HL-60 (cell line): Measurements from ENCODE around the gene KDM4F.

Experiments used
- CTCF ChIP-seq: IDR thresholded peaks from one replicate; pipeline ENCODE4 v1.5.1; 2011; ENCODE audit warnings: low read length, control low read depth, inconsistent platforms; ENCODE audit not compliant: insufficient read depth
- GABPA ChIP-seq: IDR thresholded peaks from 2 replicates; pipeline ENCODE4 v1.6.1; 2012; ENCODE audit warnings: low read depth
- POLR2AphosphoS5 ChIP-seq: IDR thresholded peaks from 2 replicates; pipeline ENCODE4 v1.6.1; 2012; ENCODE audit warnings: low read depth
- SPI1 ChIP-seq: IDR thresholded peaks from 2 replicates; pipeline ENCODE4 v1.6.1; 2012; ENCODE audit warnings: low read depth, mild to moderate bottlenecking, borderline replicate concordance
- TF ChIP-seq, protein P1 (sequence below): IDR thresholded peaks from 2 replicates; pipeline ENCODE4 v1.6.1; 2012; ENCODE audit warnings: low read depth; ENCODE audit not compliant: insufficient replicate concordance

GRCh38 chr11:95016139-95016538 is 33.1 kb upstream of the KDM4F start:
- TF ChIP-seq CTCF (no peak), POLR2AphosphoS5 (no peak), GABPA (no peak), SPI1 (no peak)
- TF ChIP-seq, protein P1, sequence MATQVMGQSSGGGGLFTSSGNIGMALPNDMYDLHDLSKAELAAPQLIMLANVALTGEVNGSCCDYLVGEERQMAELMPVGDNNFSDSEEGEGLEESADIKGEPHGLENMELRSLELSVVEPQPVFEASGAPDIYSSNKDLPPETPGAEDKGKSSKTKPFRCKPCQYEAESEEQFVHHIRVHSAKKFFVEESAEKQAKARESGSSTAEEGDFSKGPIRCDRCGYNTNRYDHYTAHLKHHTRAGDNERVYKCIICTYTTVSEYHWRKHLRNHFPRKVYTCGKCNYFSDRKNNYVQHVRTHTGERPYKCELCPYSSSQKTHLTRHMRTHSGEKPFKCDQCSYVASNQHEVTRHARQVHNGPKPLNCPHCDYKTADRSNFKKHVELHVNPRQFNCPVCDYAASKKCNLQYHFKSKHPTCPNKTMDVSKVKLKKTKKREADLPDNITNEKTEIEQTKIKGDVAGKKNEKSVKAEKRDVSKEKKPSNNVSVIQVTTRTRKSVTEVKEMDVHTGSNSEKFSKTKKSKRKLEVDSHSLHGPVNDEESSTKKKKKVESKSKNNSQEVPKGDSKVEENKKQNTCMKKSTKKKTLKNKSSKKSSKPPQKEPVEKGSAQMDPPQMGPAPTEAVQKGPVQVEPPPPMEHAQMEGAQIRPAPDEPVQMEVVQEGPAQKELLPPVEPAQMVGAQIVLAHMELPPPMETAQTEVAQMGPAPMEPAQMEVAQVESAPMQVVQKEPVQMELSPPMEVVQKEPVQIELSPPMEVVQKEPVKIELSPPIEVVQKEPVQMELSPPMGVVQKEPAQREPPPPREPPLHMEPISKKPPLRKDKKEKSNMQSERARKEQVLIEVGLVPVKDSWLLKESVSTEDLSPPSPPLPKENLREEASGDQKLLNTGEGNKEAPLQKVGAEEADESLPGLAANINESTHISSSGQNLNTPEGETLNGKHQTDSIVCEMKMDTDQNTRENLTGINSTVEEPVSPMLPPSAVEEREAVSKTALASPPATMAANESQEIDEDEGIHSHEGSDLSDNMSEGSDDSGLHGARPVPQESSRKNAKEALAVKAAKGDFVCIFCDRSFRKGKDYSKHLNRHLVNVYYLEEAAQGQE = no peak
